ENCODE results near the gene SLC35E2B. TPM values are rescaled to one million over a fixed set of nuclear protein-coding genes. Genes with fewer than 3 reads are reported as not detected.
A peak's percentile ranks its signal among the peaks of the same experiment; 100 is the strongest.

The SLC35E2B gene
- polyA plus RNA-seq, 1 donor from 2014 or later, result 93.2 TPM

- TF ChIP-seq CTCF (IDR thresholded peaks at IDR 0.05; ENCODE audit: poor library complexity, severe bottlenecking) (no peak), POLR2AphosphoS5 (IDR thresholded peaks at IDR 0.05) (no peak), MXI1 (conservative IDR thresholded peaks at IDR 0.05; ENCODE audit: poor library complexity, severe bottlenecking) (no peak), TAF1 (IDR thresholded peaks at IDR 0.05; ENCODE audit: low read depth) (no peak), RAD21 (conservative IDR thresholded peaks at IDR 0.05) (no peak), EP300 (conservative IDR thresholded peaks at IDR 0.05; ENCODE audit: poor library complexity, severe bottlenecking) (no peak), SMC3 (conservative IDR thresholded peaks at IDR 0.05; ENCODE audit: poor library complexity) (no peak), EZH2 (IDR thresholded peaks at IDR 0.05; ENCODE audit: borderline replicate concordance, insufficient read depth, low read length, poor library complexity, severe bottlenecking) (no peak), REST (IDR thresholded peaks at IDR 0.05; ENCODE audit: borderline replicate concordance) (no peak)
- H3K36me3 ChIP-seq (ENCODE audit: insufficient read depth, low read length), result no peaks in the 10 kb centered on the region
- no peaks in the 10 kb centered on the region for H3K9me2 ChIP-seq (ENCODE audit: insufficient read depth, low read length)
- H3K4me3 ChIP-seq (ENCODE audit: low read length), result peak overlapping the region; percentile 100
- peak overlapping the region; percentile 99 for H3K9ac ChIP-seq (ENCODE audit: low read length)
- H4K20me1 ChIP-seq (ENCODE audit: insufficient read depth), result no peaks in the 10 kb centered on the region
- no peaks in the 10 kb centered on the region for H3K27me3 ChIP-seq (ENCODE audit: insufficient read depth, low read depth, low read length)
- no peaks in the 10 kb centered on the region for H3F3A ChIP-seq (ENCODE audit: insufficient read depth, low read length, poor library complexity, severe bottlenecking)
- H3K79me2 ChIP-seq (replicated peaks; ENCODE audit: insufficient read depth, low read length), result peaks cover 13% of the 10 kb centered on the region
- H2AFZ ChIP-seq (ENCODE audit: low read depth, low read length), result no peak overlapping the region
- peak overlapping the region; percentile 94 for H3K4me2 ChIP-seq (ENCODE audit: low read length)
- H3K9me3 ChIP-seq (ENCODE audit: low read length), result no peaks in the 10 kb centered on the region
- no peak overlapping the region for H3K27ac ChIP-seq (ENCODE audit: low read length)
Observed at GRCh38 chr1:1616045-1616790, 76.4 kb downstream of the SLC35E2B start.

GRCh38 chr1:1615256-1616044, 77.1 kb downstream of the SLC35E2B start, which contains the start of gene MIB2:
TSS of gene MIB2 (plus strand) at chr1:1615500. CDS start at chr1:1623453, 7,953 bp downstream.
- Histone ChIP-seq H3F3A (ENCODE audit: insufficient read depth, low read length, poor library complexity, severe bottlenecking) (no peaks in the 10 kb centered on the region), H3K36me3 (ENCODE audit: insufficient read depth, low read length) (no peaks in the 10 kb centered on the region), H3K4me2 (ENCODE audit: low read length) (peak within 1 kb of the TSS; percentile 94), H2AFZ (ENCODE audit: low read depth, low read length) (peak within 1 kb of the TSS; percentile 69), H4K20me1 (ENCODE audit: insufficient read depth) (no peaks in the 10 kb centered on the region), H3K27me3 (ENCODE audit: insufficient read depth, low read depth, low read length) (no peaks in the 10 kb centered on the region), H3K9me2 (ENCODE audit: insufficient read depth, low read length) (no peaks in the 10 kb centered on the region), H3K27ac (ENCODE audit: low read length) (peak within 1 kb of the TSS; percentile 99), H3K9ac (ENCODE audit: low read length) (peak within 1 kb of the TSS; percentile 99), H3K79me2 (replicated peaks; ENCODE audit: insufficient read depth, low read length) (peaks cover 13% of the 10 kb centered on the region), H3K4me3 (ENCODE audit: low read length) (peak within 1 kb of the TSS; percentile 100), H3K9me3 (ENCODE audit: low read length) (no peaks in the 10 kb centered on the region)
- TF ChIP-seq TAF1 (IDR thresholded peaks at IDR 0.05; ENCODE audit: low read depth), result no peak
- peak; percentile 66 for TF ChIP-seq EP300 (conservative IDR thresholded peaks at IDR 0.05; ENCODE audit: poor library complexity, severe bottlenecking)
- TF ChIP-seq RAD21 (conservative IDR thresholded peaks at IDR 0.05), result no peak
- peak; percentile 82 for TF ChIP-seq POLR2AphosphoS5 (IDR thresholded peaks at IDR 0.05)
- no peak for TF ChIP-seq CTCF (IDR thresholded peaks at IDR 0.05; ENCODE audit: poor library complexity, severe bottlenecking)
- peak; percentile 67 for TF ChIP-seq MXI1 (conservative IDR thresholded peaks at IDR 0.05; ENCODE audit: poor library complexity, severe bottlenecking)
- TF ChIP-seq REST (IDR thresholded peaks at IDR 0.05; ENCODE audit: borderline replicate concordance), result no peak
- TF ChIP-seq SMC3 (conservative IDR thresholded peaks at IDR 0.05; ENCODE audit: poor library complexity), result no peak
